HepG2 (cell line): Measurements from ENCODE around the gene GRM4. TPM values are rescaled to one million over a fixed set of nuclear protein-coding genes. Genes with fewer than 3 reads are reported as not detected.

Source experiments
- ATAC-seq: fragments of 200-7000 bp; cut with Tn5 transposase; 3 replicates; pipeline ENCODE4 v1.9.1; 2020; ENCODE audit warnings: mild to moderate bottlenecking, moderate library complexity
- BruUV-seq: library from RNA; stranded (reverse); fragments of 400-500 nt; replicated peaks from 2 replicates; lab custom pipeline; 2021; lab: Mats Ljungman, UMichigan
- CTCF ChIA-PET: fragments of 300-600 bp; formaldehyde crosslinking; extraction: SDS; loops from one replicate; lab custom pipeline; 2021; ENCODE audit warnings: low total read pairs, inconsistent platforms, low intra/inter-chr PET ratio; lab: Yijun Ruan, JAX
- POLR2A ChIA-PET: fragments of 350-600 bp; sonication (Branson Sonifier 250); formaldehyde crosslinking; loops from one replicate; lab custom pipeline; 2020; ENCODE audit warnings: antibody characterized with exemption, inconsistent platforms; lab: Yijun Ruan, JAX
- DNase-seq: peaks from one replicate; pipeline ENCODE4 v3.0.0-alpha.2; 2015; ENCODE audit warnings: low spot score
- FAIRE-seq: peaks from 3 replicates; lab custom pipeline; 2011; peaks lifted over from hg19 to GRCh38; lab: Jason Lieb, UNC
- H2AFZ ChIP-seq: one replicate; pipeline ENCODE4 v1.6.1; 2011; ENCODE audit warnings: low read length, inconsistent platforms
- H3K27ac ChIP-seq: fragments of 300-600 bp; 3 replicates; pipeline ENCODE4 v1.8.0; 2011; ENCODE audit warnings: mixed run types, mild to moderate bottlenecking, mixed read lengths, low read length, inconsistent platforms; ENCODE audit not compliant: insufficient read depth; ENCODE audit errors: extremely low read length
- H3K27me3 ChIP-seq, 2 experiments: fragments of 200-600 bp in 1 of 2; 2 replicates in 1 of 2; 3 replicates in 1 of 2; pipeline versions ENCODE4 v1.6.0 to v1.8.0; 2011; ENCODE audit warnings: low read length in 2 of 2, mild to moderate bottlenecking in 2 of 2, moderate library complexity in 2 of 2, inconsistent platforms in 1 of 2; ENCODE audit not compliant: insufficient read depth in 2 of 2, control insufficient read depth in 1 of 2
- H3K36me3 ChIP-seq, 2 experiments: fragments of 200-600 bp in 1 of 2; replicated peaks in 1 of 2; 2 replicates in 1 of 2; 3 replicates in 1 of 2; pipeline versions ENCODE4 v1.5.1 to v1.8.0; 2011; ENCODE audit warnings: low read length in 2 of 2, inconsistent platforms in 1 of 2; ENCODE audit not compliant: insufficient read depth in 2 of 2, control insufficient read depth in 1 of 2
- H3K4me1 ChIP-seq: 2 replicates; pipeline ENCODE4 v1.5.1; 2012; ENCODE audit warnings: low read length, inconsistent platforms; ENCODE audit not compliant: insufficient read depth
- H3K4me2 ChIP-seq: 2 replicates; pipeline ENCODE4 v1.6.0; 2011; ENCODE audit warnings: low read depth, low read length, inconsistent platforms
- H3K4me3 ChIP-seq, 3 experiments: fragments of 200-600 bp in 1 of 3; sonication (generic), shearing (Covaris generic) in 1 of 3; replicated peaks in 1 of 3; 2 replicates each; pipeline ENCODE4 v1.5.1; 2011 to 2016; ENCODE audit warnings: low read length in 3 of 3, inconsistent platforms in 2 of 3, low read depth in 2 of 3, mild to moderate bottlenecking in 2 of 3, control low read depth in 1 of 3, mixed read lengths in 1 of 3; ENCODE audit not compliant: insufficient read depth in 1 of 3
- H3K79me2 ChIP-seq: one replicate; pipeline ENCODE4 v1.6.1; 2011; ENCODE audit warnings: low read length, inconsistent platforms; ENCODE audit not compliant: insufficient read depth
- H3K9ac ChIP-seq: 2 replicates; pipeline ENCODE4 v1.6.0; 2011; ENCODE audit warnings: mild to moderate bottlenecking, low read depth, low read length, inconsistent platforms; ENCODE audit not compliant: insufficient read depth
- H3K9me3 ChIP-seq: 2 replicates; pipeline ENCODE4 v1.5.1; 2012; ENCODE audit warnings: mild to moderate bottlenecking, low read length
- H4K20me1 ChIP-seq: 2 replicates; pipeline ENCODE4 v1.6.0; 2011; ENCODE audit warnings: inconsistent platforms, mild to moderate bottlenecking, low read length, moderate library complexity; ENCODE audit not compliant: insufficient read depth
- GATA4 ChIP-seq: sonication (generic); IDR thresholded peaks from 2 replicates; pipeline ENCODE4 v1.6.1; 2016; ENCODE audit warnings: antibody characterized with exemption, low read depth, borderline replicate concordance
- GATAD1 ChIP-seq: IDR thresholded peaks from 2 replicates; pipeline ENCODE4 v1.6.1; 2016; ENCODE audit warnings: missing genetic modification reagents, missing compliant biosample characterization
- GTF2F1 ChIP-seq: fragments of 150-350 bp; IDR thresholded peaks from 2 replicates; pipeline ENCODE4 v1.6.1; 2014; ENCODE audit warnings: low read length
- HNF1A ChIP-seq, 2 experiments: sonication (generic) in 1 of 2; formaldehyde crosslinking in 1 of 2; IDR thresholded peaks; 2 replicates each; pipeline versions ENCODE4 v1.4.0 to v1.6.1; 2016 to 2020; ENCODE audit warnings: borderline replicate concordance in 1 of 2, low read depth in 1 of 2, mild to moderate bottlenecking in 1 of 2, missing genetic modification reagents in 1 of 2
- KLF12 ChIP-seq: sonication (generic); formaldehyde crosslinking; IDR thresholded peaks from 2 replicates; pipeline ENCODE4 v1.4.0; 2020; ENCODE audit warnings: missing genetic modification reagents, borderline replicate concordance
- NR2F1 ChIP-seq, 2 experiments: fragments of 450-650 bp in 1 of 2; formaldehyde crosslinking in 1 of 2; IDR thresholded peaks; 2 replicates each; pipeline versions ENCODE4 v1.5.0 to v1.6.1; 2016 to 2020; ENCODE audit warnings: mild to moderate bottlenecking in 1 of 2, missing compliant biosample characterization in 1 of 2, missing genetic modification reagents in 1 of 2, moderate library complexity in 1 of 2
- RORA ChIP-seq: sonication (generic); formaldehyde crosslinking; IDR thresholded peaks from 2 replicates; pipeline ENCODE4 v1.5.0; 2020; ENCODE audit warnings: mild to moderate bottlenecking, missing genetic modification reagents, moderate library complexity
- ZNF234 ChIP-seq: sonication (generic); formaldehyde crosslinking; conservative IDR thresholded peaks from 2 replicates; pipeline ENCODE4 v1.5.1; 2020; ENCODE audit warnings: mild to moderate bottlenecking, missing genetic modification reagents
- ZNF501 ChIP-seq: sonication (generic); formaldehyde crosslinking; IDR thresholded peaks from 2 replicates; pipeline ENCODE4 v1.5.1; 2020; ENCODE audit warnings: mild to moderate bottlenecking, moderate library complexity, missing genetic modification reagents
- ZNF672 ChIP-seq: sonication (generic); formaldehyde crosslinking; IDR thresholded peaks from 2 replicates; pipeline ENCODE4 v1.8.1; 2022; ENCODE audit warnings: missing genetic modification reagents
- ZNF816 ChIP-seq: sonication (generic); formaldehyde crosslinking; IDR thresholded peaks from 2 replicates; pipeline ENCODE4 v1.8.0; 2022; ENCODE audit warnings: missing genetic modification reagents, mild to moderate bottlenecking, borderline replicate concordance
- ZSCAN5A ChIP-seq: sonication (generic); formaldehyde crosslinking; IDR thresholded peaks from 2 replicates; pipeline ENCODE4 v1.8.0; 2022; ENCODE audit warnings: mild to moderate bottlenecking, missing genetic modification reagents, borderline replicate concordance
- WGBS: methylation state at CpG from one replicate; pipeline ENCODE4 v1.1.6; 2017; ENCODE audit warnings: low lambda C conversion rate; 5-methylcytosine and 5-hydroxymethylcytosine counted together
- in situ Hi-C: cut with HindIII; loops from 2 replicates; pipeline ENCODE4 v1.10.0; 2017; ENCODE audit warnings: low pct_unique_long_range_greater_than_20kb; ENCODE audit not compliant: extremely low pct_ligation_motif_present
- intact Hi-C: fragments of 100-400 bp; cut with micrococcal nuclease; formaldehyde crosslinking; loops from one replicate; pipeline ENCODE4 v1.10.0; 2022; ENCODE audit not compliant: unreplicated experiment
- polyA plus RNA-seq, 8 experiments: library from polyadenylated mRNA; depleted of rRNA in 3 of 8; stranded (reverse) in 7 of 8; unstranded in 1 of 8; fragments of >200 nt; fragmentation: Illumina TruSeq in 4 of 8; extraction: Trizol in 4 of 8; gene quantifications; 2 replicates each; pipeline versions ENCODE4 v1.2.1 to v1.2.3, GENCODE V29; 2011 to 2016; ENCODE audit warnings: low read depth in 4 of 8, missing spikeins in 1 of 8, mixed read lengths in 1 of 8; ENCODE audit not compliant: insufficient read depth in 1 of 8
- total RNA-seq, 5 experiments: library from RNA; depleted of rRNA; stranded (reverse); fragments of >200 nt; fragmentation: Illumina TruSeq; extraction: Trizol; gene quantifications; 2 replicates each; pipeline ENCODE4 v1.2.3, GENCODE V29; 2016; ENCODE audit warnings: low read depth in 1 of 5

Gene GRM4
- total and polyA plus RNA-seq, 2 of the 13 experiments (the other 11 are each of a cell fraction or from before 2014, with no cell fraction given), result not detected

- peaks cover 5 to 60% of the 10 kb centered on the region in 2 experiments; a peak in 3 of 5 replicates for H3K27me3 ChIP-seq
- no peaks in the 10 kb centered on the region for H3K79me2 ChIP-seq
- H2AFZ ChIP-seq, result no peak overlapping the region
- TF ChIP-seq RORA (CRISPR knock-in tag) (no peak), GATA4 (no peak), ZSCAN5A (CRISPR knock-in tag) (no peak), KLF12 (CRISPR knock-in tag) (no peak), GATAD1 (CRISPR knock-in tag) (no peak), ZNF816 (no peak)
- no peaks in the 10 kb centered on the region for H3K36me3 ChIP-seq
- FAIRE-seq (no peak), ATAC-seq (no peak), DNase-seq (no peak)
- H3K4me2 ChIP-seq, result no peak overlapping the region
- H4K20me1 ChIP-seq, result no peaks in the 10 kb centered on the region; the same call in 1 of the 2 replicates
- ChIA-PET POLR2A (no interaction called here), CTCF (no interaction called here)
- no peaks in the 10 kb centered on the region for H3K4me1 ChIP-seq
- H3K9me3 ChIP-seq, result no peaks in the 10 kb centered on the region
- H3K4me3 ChIP-seq, result no peak overlapping the region
- WGBS, result 0% methylated on average over 4 of the region's 4 CpGs
- no peak overlapping the region for H3K9ac ChIP-seq
- BruUV-seq, result no TSS peak
- intact Hi-C loops (no loop called here), in situ Hi-C loops (no loop called here)
- H3K27ac ChIP-seq, result no peak overlapping the region
Measured at GRCh38 chr6:34093854-34094430, 51.9 kb downstream of the GRM4 start.

- H3K9me3 ChIP-seq, result no peaks in the 10 kb centered on the region
- no peaks in the 10 kb centered on the region for H3K4me1 ChIP-seq
- H3K9ac ChIP-seq, result no peak overlapping the region
- FAIRE-seq (no peak), DNase-seq (no peak), ATAC-seq (no peak)
- H3K27me3 ChIP-seq, result peaks cover 5 to 59% of the 10 kb centered on the region in 2 experiments; a peak in 3 of 5 replicates
- CTCF ChIA-PET, result no interaction called here
- in situ Hi-C loops (no loop called here), intact Hi-C loops (no loop called here)
- H3K36me3 ChIP-seq, result no peaks in the 10 kb centered on the region
- H3K79me2 ChIP-seq, result no peaks in the 10 kb centered on the region
- WGBS, result 63% methylated on average over 6 of the region's 6 CpGs
- BruUV-seq, result no TSS peak
- no peaks in the 10 kb centered on the region; the same call in 1 of the 2 replicates for H4K20me1 ChIP-seq
- H3K4me3 ChIP-seq, result no peak overlapping the region
- H3K27ac ChIP-seq, result no peak overlapping the region
- POLR2A ChIA-PET, result no interaction called here
- H3K4me2 ChIP-seq, result no peak overlapping the region
- no peak overlapping the region for H2AFZ ChIP-seq
- TF ChIP-seq GTF2F1 (no peak), ZNF501 (no peak), ZNF234 (no peak), NR2F1 (CRISPR knock-in tag; IDR thresholded peaks at IDR 0.05) (no peak), HNF1A (IDR thresholded peaks at IDR 0.05; ENCODE audit: low read depth) (no peak), HNF1A (CRISPR knock-in tag; IDR thresholded peaks at IDR 0.05; ENCODE audit: borderline replicate concordance) (no peak), ZNF672 (CRISPR knock-in tag) (no peak)
Measured at GRCh38 chr6:34093206-34093605, 52.7 kb downstream of the GRM4 start.
